H1 (cell line): Measurements from ENCODE around the gene CDC45. TPM values are rescaled to one million over a fixed set of nuclear protein-coding genes. Genes with fewer than 3 reads are reported as not detected.
A peak's percentile ranks its signal among the peaks of the same experiment; 100 is the strongest.

Experiments used
- CTCF ChIA-PET: fragments of 300-600 bp; sonication (Branson Sonifier 250); formaldehyde crosslinking; loops from one replicate; lab custom pipeline; 2021; ENCODE audit not compliant: partially characterized antibody; lab: Charles Lee
- POLR2A ChIA-PET: fragments of 300-600 bp; sonication (Branson Sonifier 250); formaldehyde crosslinking; loops from one replicate; lab custom pipeline; 2021; ENCODE audit warnings: inconsistent platforms; ENCODE audit not compliant: partially characterized antibody; lab: Charles Lee
- DNase-seq, 2 experiments: peaks; one replicate each; pipeline versions ENCODE4 v3.0.0 to v3.0.0-alpha.2; 2010 to 2022; ENCODE audit warnings: low spot score in 2 of 2, low read depth in 1 of 2, mixed read lengths in 1 of 2
- FAIRE-seq: peaks from 2 replicates; lab custom pipeline; 2011; peaks lifted over from hg19 to GRCh38; lab: Jason Lieb, UNC
- H2AFZ ChIP-seq: 2 replicates; pipeline ENCODE4 v1.8.1; 2012; ENCODE audit warnings: low read length, inconsistent platforms
- H2AK5ac ChIP-seq: 2 replicates; pipeline ENCODE4 v1.6.1; 2013; ENCODE audit warnings: low read depth, low read length
- H2BK120ac ChIP-seq: replicated peaks from 2 replicates; pipeline ENCODE3; 2013; ENCODE audit warnings: low read depth, low read length, inconsistent platforms
- H2BK12ac ChIP-seq: 2 replicates; pipeline ENCODE4 v1.6.1; 2013; ENCODE audit warnings: low read depth, low read length
- H2BK15ac ChIP-seq: 2 replicates; pipeline ENCODE4 v1.6.1; 2013; ENCODE audit warnings: low read length
- H2BK20ac ChIP-seq: 2 replicates; pipeline ENCODE4 v1.6.1; 2013; ENCODE audit warnings: low read length
- H2BK5ac ChIP-seq: 2 replicates; pipeline ENCODE4 v1.6.1; 2013; ENCODE audit warnings: low read depth, low read length
- H3K14ac ChIP-seq: 2 replicates; pipeline ENCODE4 v1.6.1; 2013; ENCODE audit warnings: inconsistent platforms; ENCODE audit not compliant: insufficient read length
- H3K18ac ChIP-seq: 2 replicates; pipeline ENCODE4 v1.6.1; 2013; ENCODE audit warnings: low read length; ENCODE audit errors: extremely low read depth
- H3K23ac ChIP-seq: 2 replicates; pipeline ENCODE4 v1.6.1; 2013; ENCODE audit warnings: inconsistent platforms; ENCODE audit not compliant: insufficient read length
- H3K23me2 ChIP-seq: 2 replicates; pipeline ENCODE4 v1.6.1; 2013; ENCODE audit warnings: low read depth, low read length
- H3K27ac ChIP-seq: 2 replicates; pipeline ENCODE4 v1.6.1; 2011; ENCODE audit warnings: low read depth, low read length, inconsistent platforms
- H3K27me3 ChIP-seq, 4 experiments: replicated peaks in 1 of 4; 1 replicate in 1 of 4; 2 replicates in 3 of 4; pipeline versions ENCODE4 v1.6.1 to v1.8.1; 2011 to 2013; ENCODE audit warnings: low read length in 3 of 4, mild to moderate bottlenecking in 3 of 4, inconsistent platforms in 2 of 4, mixed read lengths in 2 of 4, moderate library complexity in 1 of 4; ENCODE audit not compliant: control insufficient read depth in 3 of 4, insufficient read depth in 3 of 4; ENCODE audit errors: extremely low read depth in 1 of 4
- H3K36me3 ChIP-seq, 4 experiments: 2 replicates each; pipeline versions ENCODE4 v1.6.1 to v1.8.1; 2011 to 2013; ENCODE audit warnings: mild to moderate bottlenecking in 4 of 4, low read length in 3 of 4, moderate library complexity in 2 of 4, control low read depth in 1 of 4, inconsistent platforms in 1 of 4; ENCODE audit not compliant: insufficient read depth in 4 of 4, control insufficient read depth in 2 of 4
- H3K4ac ChIP-seq: replicated peaks from 2 replicates; pipeline ENCODE3; 2013; ENCODE audit warnings: low read length, low read depth, mixed read lengths, inconsistent platforms; ENCODE audit not compliant: insufficient read length
- H3K4me1 ChIP-seq, 4 experiments: replicated peaks in 1 of 4; 1 replicate in 1 of 4; 2 replicates in 3 of 4; pipeline versions ENCODE4 v1.6.1 to v1.8.1; 2011 to 2013; ENCODE audit warnings: low read length in 3 of 4, inconsistent platforms in 2 of 4, mixed read lengths in 1 of 4; ENCODE audit not compliant: insufficient read depth in 4 of 4, control insufficient read depth in 3 of 4
- H3K4me2 ChIP-seq, 2 experiments: 2 replicates each; pipeline versions ENCODE4 v1.6.1 to v1.8.1; 2011 to 2013; ENCODE audit warnings: low read depth in 2 of 2, low read length in 2 of 2, control low read depth in 1 of 2, inconsistent platforms in 1 of 2, mild to moderate bottlenecking in 1 of 2; ENCODE audit not compliant: insufficient read depth in 1 of 2
- H3K4me3 ChIP-seq, 4 experiments: fragments of 200-600, 300-600 bp in 1 of 4; sonication (generic), shearing (Covaris generic), sonication (Bioruptor Twin) in 1 of 4; 2 replicates each; pipeline versions ENCODE4 v1.5.1 to v1.8.1; 2011 to 2016; ENCODE audit warnings: low read length in 4 of 4, low read depth in 3 of 4, control low read depth in 2 of 4, inconsistent platforms in 2 of 4, mild to moderate bottlenecking in 2 of 4, mixed read lengths in 1 of 4, moderate library complexity in 1 of 4; ENCODE audit not compliant: insufficient read depth in 2 of 4; ENCODE audit errors: extremely low read depth in 1 of 4
- H3K56ac ChIP-seq: replicated peaks from 2 replicates; pipeline ENCODE3; 2013; ENCODE audit warnings: low read depth, mild to moderate bottlenecking, mixed read lengths, low read length, inconsistent platforms; ENCODE audit not compliant: insufficient read length
- H3K79me1 ChIP-seq: 2 replicates; pipeline ENCODE4 v1.6.1; 2013; ENCODE audit warnings: low read depth, low read length, control low read depth
- H3K79me2 ChIP-seq, 2 experiments: 2 replicates each; pipeline versions ENCODE4 v1.6.1 to v1.8.1; 2012 to 2013; ENCODE audit warnings: low read length in 2 of 2, mild to moderate bottlenecking in 2 of 2, inconsistent platforms in 1 of 2; ENCODE audit not compliant: insufficient read depth in 2 of 2, control insufficient read depth in 1 of 2
- H3K9ac ChIP-seq, 4 experiments: replicated peaks in 1 of 4; 1 replicate in 1 of 4; 2 replicates in 3 of 4; pipeline versions ENCODE4 v1.6.1 to v1.8.1; 2011 to 2013; ENCODE audit warnings: low read depth in 3 of 4, low read length in 3 of 4, control low read depth in 2 of 4, mild to moderate bottlenecking in 2 of 4, moderate library complexity in 2 of 4, inconsistent platforms in 1 of 4; ENCODE audit errors: extremely low read depth in 1 of 4
- H3K9me3 ChIP-seq, 2 experiments: 2 replicates each; pipeline versions ENCODE4 v1.6.1 to v1.8.1; 2012 to 2013; ENCODE audit warnings: mild to moderate bottlenecking in 2 of 2, moderate library complexity in 2 of 2, control low read depth in 1 of 2, inconsistent platforms in 1 of 2, low read depth in 1 of 2, low read length in 1 of 2, mixed read lengths in 1 of 2; ENCODE audit not compliant: insufficient read depth in 2 of 2
- H4K20me1 ChIP-seq, 2 experiments: replicated peaks in 1 of 2; 2 replicates each; pipeline versions ENCODE3 to v1.8.1; 2011 to 2013; ENCODE audit warnings: inconsistent platforms in 2 of 2, low read length in 2 of 2, mild to moderate bottlenecking in 1 of 2; ENCODE audit not compliant: insufficient read depth in 2 of 2, control insufficient read depth in 1 of 2
- H4K5ac ChIP-seq: 2 replicates; pipeline ENCODE4 v1.6.1; 2013; ENCODE audit warnings: low read length, low read depth, mixed read lengths, inconsistent platforms; ENCODE audit not compliant: insufficient read length
- H4K8ac ChIP-seq: 2 replicates; pipeline ENCODE4 v1.8.0; 2013; ENCODE audit warnings: mild to moderate bottlenecking, moderate library complexity, low read length, inconsistent platforms; ENCODE audit not compliant: insufficient read depth; ENCODE audit errors: extremely low read depth
- H4K91ac ChIP-seq: replicated peaks from 2 replicates; pipeline ENCODE3; 2013; ENCODE audit warnings: low read length, mixed read lengths, inconsistent platforms; ENCODE audit not compliant: insufficient read length
- BACH1 ChIP-seq: IDR thresholded peaks from 2 replicates; pipeline ENCODE4 v1.6.1; 2012; ENCODE audit warnings: low read length, improper control_type of control experiment
- CBX8 ChIP-seq: fragments of 300-800, 300-1000 bp; sonication (generic); IDR thresholded peaks from 2 replicates; pipeline ENCODE4 v1.7.1; 2016; ENCODE audit warnings: low read depth, low read length, borderline replicate concordance
- HDAC6 ChIP-seq: IDR thresholded peaks from one replicate; pipeline ENCODE4 v1.7.1; 2012; ENCODE audit warnings: low read depth, mild to moderate bottlenecking, inconsistent platforms, low read length, moderate library complexity
- POLR2A ChIP-seq, 2 experiments: IDR thresholded peaks; 1 replicate in 1 of 2; 2 replicates in 1 of 2; pipeline ENCODE4 v1.6.1; 2011; ENCODE audit warnings: low read depth in 2 of 2, low read length in 2 of 2, mild to moderate bottlenecking in 2 of 2; ENCODE audit errors: control extremely low read depth in 1 of 2
- POLR2AphosphoS5 ChIP-seq: IDR thresholded peaks from 2 replicates; pipeline ENCODE4 v1.6.1; 2011; ENCODE audit warnings: low read depth, low read length
- POU5F1 ChIP-seq: IDR thresholded peaks from 2 replicates; pipeline ENCODE4 v1.6.1; 2011; ENCODE audit warnings: low read depth, mild to moderate bottlenecking, low read length, moderate library complexity
- RBBP5 ChIP-seq: IDR thresholded peaks from 2 replicates; pipeline ENCODE4 v1.7.1; 2012; ENCODE audit warnings: low read depth, mild to moderate bottlenecking, inconsistent platforms, low read length, moderate library complexity, borderline replicate concordance
- SUZ12 ChIP-seq: fragments of 200-600 bp; sonication (generic); IDR thresholded peaks from 2 replicates; pipeline ENCODE4 v1.6.1; 2012; ENCODE audit warnings: mild to moderate bottlenecking, inconsistent platforms, low read length, moderate library complexity, mixed read lengths
- WGBS, 2 experiments: shearing (Covaris generic) in 1 of 2; methylation state at CpG; one replicate each; pipeline versions ENCODE4 v1.1.6 to v1.1.7; 2013 to 2015; ENCODE audit warnings: low lambda C conversion rate in 2 of 2, mixed read lengths in 2 of 2, inconsistent platforms in 1 of 2, low coverage in 1 of 2, missing lambda C conversion rate in 1 of 2; ENCODE audit not compliant: insufficient replicate concordance in 2 of 2, insufficient coverage in 1 of 2, insufficient read length in 1 of 2; ENCODE audit errors: extremely low coverage in 1 of 2, missing lambda C conversion rate in 1 of 2; 5-methylcytosine and 5-hydroxymethylcytosine counted together
- polyA plus RNA-seq, 7 experiments: library from polyadenylated mRNA; depleted of rRNA in 3 of 7; stranded (reverse) in 5 of 7; unstranded in 2 of 7; fragments of >200 nt in 5 of 7; fragments of 200-250 nt in 2 of 7; gene quantifications; 1 replicate in 5 of 7; 2 replicates in 1 of 7; 4 replicates in 1 of 7; pipeline versions ENCODE4 v1.2.1 to v1.2.3, GENCODE V29; 2011 to 2013; ENCODE audit warnings: missing spikeins in 2 of 7, mixed read lengths in 2 of 7
- total RNA-seq: library from RNA; stranded (reverse); fragmentation: NEBNext Ultra II Directional; extraction: Animal tissue kit (Norgen Biotek cat#: 25700); gene quantifications from 2 replicates; pipeline ENCODE4 v1.2.1, GENCODE V29; 2021
- TF ChIP-seq, protein P1 (sequence below), 3 experiments: IDR thresholded peaks; 1 replicate in 2 of 3; 2 replicates in 1 of 3; pipeline versions ENCODE4 v1.5.1 to v1.6.1; 2011; ENCODE audit warnings: low read length in 3 of 3, mild to moderate bottlenecking in 3 of 3, inconsistent platforms in 2 of 3, low read depth in 1 of 3, moderate library complexity in 1 of 3; ENCODE audit not compliant: insufficient read depth in 1 of 3; ENCODE audit errors: control extremely low read depth in 1 of 3

The CDC45 gene
- total and polyA plus RNA-seq, 2 of the 8 experiments (the other 6 are each of a cell fraction or from before 2014, with no cell fraction given), result 31.9 to 37.7 TPM

DNA sequence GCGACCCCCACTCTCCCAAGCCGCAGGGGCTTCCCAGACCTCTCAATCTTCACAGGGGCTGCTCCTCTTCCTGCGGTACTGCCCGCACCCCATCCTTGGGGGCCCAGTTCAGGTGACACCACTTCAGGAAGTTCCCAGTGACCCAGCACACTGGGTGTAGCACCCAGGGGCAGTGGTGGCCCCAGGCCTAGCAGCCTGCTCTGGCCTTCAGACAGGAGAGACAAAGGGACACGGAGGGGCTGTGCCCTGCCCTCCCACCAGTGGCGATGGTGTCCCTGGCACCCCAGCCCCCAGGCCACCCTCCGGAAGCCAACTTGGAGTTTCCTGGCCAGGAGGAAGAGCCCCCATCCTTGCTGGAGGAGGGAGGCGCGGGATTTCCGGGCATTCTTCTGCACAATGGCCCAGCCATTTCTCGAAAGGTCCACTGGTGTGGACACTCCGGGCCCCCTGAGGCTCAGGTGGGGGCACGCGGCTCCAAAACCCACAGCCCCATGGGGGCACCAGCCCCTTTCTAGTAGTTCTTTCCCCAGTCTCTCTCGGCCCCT lies 45.5 kb downstream of the CDC45 start:
- no peak overlapping the region for H4K91ac ChIP-seq
- no peak for FAIRE-seq
- H2BK15ac ChIP-seq, result no peak overlapping the region
- H4K5ac ChIP-seq, result no peak overlapping the region
- no peak overlapping the region for H2AK5ac ChIP-seq
- CTCF ChIA-PET, result interaction anchor here (0.9 kb wide), 1 partner anchor 104 kb away, joined by 3 read pairs; no protein-coding TSS in a partner anchor
- H3K56ac ChIP-seq, result no peak overlapping the region
- peaks cover 0 to 14% of the 10 kb centered on the region in 2 experiments for H4K20me1 ChIP-seq
- peak overlapping the region; percentile 22; the same call in 1 of the 2 replicates for H2BK12ac ChIP-seq
- H2BK5ac ChIP-seq, result no peak overlapping the region
- no peak overlapping the region for H3K14ac ChIP-seq
- no peaks in the 10 kb centered on the region for H3K79me1 ChIP-seq
- H3K36me3 ChIP-seq, result no peaks in the 10 kb centered on the region
- 85% methylated on average over 14 of the region's 15 CpGs; no CpG with 5 or more reads in 1 of the 2 experiments for WGBS, 2 experiments
- H3K79me2 ChIP-seq, result no peaks in the 10 kb centered on the region
- H2BK20ac ChIP-seq, result no peak overlapping the region
- H3K18ac ChIP-seq, result no peak overlapping the region
- H2AFZ ChIP-seq, result no peak overlapping the region
- H3K4me3 ChIP-seq, result peak overlapping the region in 1 of 4 experiments; percentile 61; a peak in 2 of 8 replicates
- no peak overlapping the region for H3K23ac ChIP-seq
- no peak overlapping the region for H2BK120ac ChIP-seq
- no peaks in the 10 kb centered on the region for H3K9me3 ChIP-seq
- peaks cover 16% of the 10 kb centered on the region; the same call in 1 of the 2 replicates for H3K23me2 ChIP-seq
- H3K9ac ChIP-seq, result no peak overlapping the region
- H3K4me2 ChIP-seq, result peak overlapping the region; percentile 90 to 97; a peak in 3 of 4 replicates
- H3K4me1 ChIP-seq, result peaks cover 0 to 15% (median 13%) of the 10 kb centered on the region in 4 experiments; a peak in 6 of 7 replicates
- H4K8ac ChIP-seq, result peak overlapping the region; percentile 11; the same call in 1 of the 2 replicates
- no peak for DNase-seq
- H3K27me3 ChIP-seq, result peaks cover 0 to 45% (median 35%) of the 10 kb centered on the region in 4 experiments; a peak in 6 of 7 replicates
- no peak overlapping the region for H3K4ac ChIP-seq
- no peak overlapping the region for H3K27ac ChIP-seq
- POLR2A ChIA-PET, result no interaction called here
- TF ChIP-seq, protein P1, sequence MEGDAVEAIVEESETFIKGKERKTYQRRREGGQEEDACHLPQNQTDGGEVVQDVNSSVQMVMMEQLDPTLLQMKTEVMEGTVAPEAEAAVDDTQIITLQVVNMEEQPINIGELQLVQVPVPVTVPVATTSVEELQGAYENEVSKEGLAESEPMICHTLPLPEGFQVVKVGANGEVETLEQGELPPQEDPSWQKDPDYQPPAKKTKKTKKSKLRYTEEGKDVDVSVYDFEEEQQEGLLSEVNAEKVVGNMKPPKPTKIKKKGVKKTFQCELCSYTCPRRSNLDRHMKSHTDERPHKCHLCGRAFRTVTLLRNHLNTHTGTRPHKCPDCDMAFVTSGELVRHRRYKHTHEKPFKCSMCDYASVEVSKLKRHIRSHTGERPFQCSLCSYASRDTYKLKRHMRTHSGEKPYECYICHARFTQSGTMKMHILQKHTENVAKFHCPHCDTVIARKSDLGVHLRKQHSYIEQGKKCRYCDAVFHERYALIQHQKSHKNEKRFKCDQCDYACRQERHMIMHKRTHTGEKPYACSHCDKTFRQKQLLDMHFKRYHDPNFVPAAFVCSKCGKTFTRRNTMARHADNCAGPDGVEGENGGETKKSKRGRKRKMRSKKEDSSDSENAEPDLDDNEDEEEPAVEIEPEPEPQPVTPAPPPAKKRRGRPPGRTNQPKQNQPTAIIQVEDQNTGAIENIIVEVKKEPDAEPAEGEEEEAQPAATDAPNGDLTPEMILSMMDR (IDR thresholded peaks at IDR 0.05; ENCODE audit: control extremely low read depth in 1 of 3, insufficient read depth in 1 of 3, low read depth in 1 of 3, low read length in 3 of 3), result no peak
- TF ChIP-seq POLR2AphosphoS5 (no peak), RBBP5 (no peak), POU5F1 (no peak), BACH1 (no peak), POLR2A (IDR thresholded peaks at IDR 0.05; ENCODE audit: control extremely low read depth in 1 of 2, low read depth in 2 of 2, low read length in 2 of 2) (no peak), SUZ12 (no peak), CBX8 (no peak), HDAC6 (no peak)
